Measurements from ENCODE around the gene PAXIP1. TPM values are rescaled to one million over a fixed set of nuclear protein-coding genes. Genes with fewer than 3 reads are reported as not detected.
"Not testable (repeated sequence)": the region's sequence is repeated elsewhere in the genome, so short reads cannot be mapped to it uniquely, and the experiment has no call there.

PAXIP1 gene
- 10 to 100 TPM; 17.4 to 26.3 (median 22.9) TPM for polyA plus RNA-seq (ENCODE audit: insufficient read length in 4 of 4)

- no peak for DNase-seq (ENCODE audit: low read depth in 4 of 4, low spot score in 3 of 4)
Observed at GRCh38 chr7:155003092-155003375, at the start of gene PAXIP1. Gene PAXIP1 (minus strand): TSS chr7:155003124. CDS start chr7:155002929, 195 bp downstream.

GRCh38 chr7:155051355-155051754, 48.4 kb upstream of the PAXIP1 start:
- no peak for DNase-seq (ENCODE audit: low read depth in 4 of 4, low spot score in 3 of 4)

GRCh38 chr7:155048006-155048405, 45.1 kb upstream of the PAXIP1 start:
- no peak for DNase-seq (ENCODE audit: low read depth in 4 of 4, low spot score in 3 of 4)

- no peak for DNase-seq (ENCODE audit: low read depth in 4 of 4, low spot score in 3 of 4)
Observed at GRCh38 chr7:155043756-155044155, 40.8 kb upstream of the PAXIP1 start.

- DNase-seq (ENCODE audit: low read depth in 4 of 4, low spot score in 3 of 4), result no peak
Observed at GRCh38 chr7:155038335-155038734, 35.4 kb upstream of the PAXIP1 start.

- DNase-seq (ENCODE audit: low read depth in 4 of 4, low spot score in 3 of 4), result not testable (repeated sequence)
Observed at GRCh38 chr7:155034495-155034894, 31.6 kb upstream of the PAXIP1 start.

- DNase-seq (ENCODE audit: low read depth in 4 of 4, low spot score in 3 of 4), result no peak
Observed at GRCh38 chr7:155032978-155033377, 30.1 kb upstream of the PAXIP1 start.

GRCh38 chr7:155027879-155028278, 25.0 kb upstream of the PAXIP1 start:
- no peak for DNase-seq (ENCODE audit: low read depth in 4 of 4, low spot score in 3 of 4)

GRCh38 chr7:155021699-155022145, 18.8 kb upstream of the PAXIP1 start:
- DNase-seq (ENCODE audit: low read depth in 4 of 4, low spot score in 3 of 4), result no peak

- no peak for DNase-seq (ENCODE audit: low read depth in 4 of 4, low spot score in 3 of 4)
Observed at GRCh38 chr7:155020996-155021395, 18.1 kb upstream of the PAXIP1 start.

- no peak for DNase-seq (ENCODE audit: low read depth in 4 of 4, low spot score in 3 of 4)
Observed at GRCh38 chr7:155017834-155018233, 14.9 kb upstream of the PAXIP1 start.

GRCh38 chr7:155011086-155011485, 8.2 kb upstream of the PAXIP1 start:
- no peak for DNase-seq (ENCODE audit: low read depth in 4 of 4, low spot score in 3 of 4)

- no peak for DNase-seq (ENCODE audit: low read depth in 4 of 4, low spot score in 3 of 4)
Observed at GRCh38 chr7:155009570-155010157, 6.7 kb upstream of the PAXIP1 start.

GRCh38 chr7:155007947-155008346, 5.0 kb upstream of the PAXIP1 start:
- no peak for DNase-seq (ENCODE audit: low read depth in 4 of 4, low spot score in 3 of 4)

GRCh38 chr7:155003376-155004214, 671 bp upstream of the PAXIP1 start:
- DNase-seq (ENCODE audit: low read depth in 4 of 4, low spot score in 3 of 4), result peak; percentile 62 to 78 (median 71)

GRCh38 chr7:155002411-155003091, 373 bp downstream of the PAXIP1 start:
- peak in 2 of 4 donors; percentile 30 to 31 for DNase-seq (ENCODE audit: low read depth in 4 of 4, low spot score in 3 of 4)

- DNase-seq (ENCODE audit: low read depth in 4 of 4, low spot score in 3 of 4), result no peak
Observed at GRCh38 chr7:155001756-155002410, 1.0 kb downstream of the PAXIP1 start.

GRCh38 chr7:155000795-155001194, 2.1 kb downstream of the PAXIP1 start:
- no peak for DNase-seq (ENCODE audit: low read depth in 4 of 4, low spot score in 3 of 4)

- no peak for DNase-seq (ENCODE audit: low read depth in 4 of 4, low spot score in 3 of 4)
Observed at GRCh38 chr7:154998481-154998880, 4.4 kb downstream of the PAXIP1 start.

GRCh38 chr7:154997840-154998370, 5.0 kb downstream of the PAXIP1 start:
- DNase-seq (ENCODE audit: low read depth in 4 of 4, low spot score in 3 of 4), result no peak

GRCh38 chr7:154996756-154997155, 6.2 kb downstream of the PAXIP1 start:
- no peak for DNase-seq (ENCODE audit: low read depth in 4 of 4, low spot score in 3 of 4)

All from left renal pelvis (tissue), 4 donors.